HepG2 (cell line): ENCODE results near the gene HS2ST1. TPM values are rescaled to one million over a fixed set of nuclear protein-coding genes. Genes with fewer than 3 reads are reported as not detected.

ENCODE experiments used
- GMEB2 ChIP-seq: IDR thresholded peaks from 2 replicates; pipeline ENCODE4 v1.6.1; 2016; ENCODE audit warnings: missing biosample characterization, missing genetic modification reagents, low read depth
- MEIS2 ChIP-seq: sonication (generic); formaldehyde crosslinking; IDR thresholded peaks from 2 replicates; pipeline ENCODE4 v1.9.0; 2021; ENCODE audit warnings: mild to moderate bottlenecking, missing genetic modification reagents
- TFDP2 ChIP-seq: sonication (generic); formaldehyde crosslinking; IDR thresholded peaks from 2 replicates; pipeline ENCODE4 v1.4.0; 2020; ENCODE audit warnings: missing genetic modification reagents
- USF2 ChIP-seq, 2 experiments: sonication (generic) in 1 of 2; formaldehyde crosslinking in 1 of 2; IDR thresholded peaks; 2 replicates each; pipeline versions ENCODE4 v1.5.1 to v1.6.1; 2011 to 2020; ENCODE audit warnings: borderline replicate concordance in 1 of 2, low read depth in 1 of 2, low read length in 1 of 2, mild to moderate bottlenecking in 1 of 2, missing genetic modification reagents in 1 of 2, moderate library complexity in 1 of 2
- ZFX ChIP-seq: sonication (generic); formaldehyde crosslinking; IDR thresholded peaks from 2 replicates; pipeline ENCODE4 v1.4.0; 2020; ENCODE audit warnings: mild to moderate bottlenecking, low read depth, missing genetic modification reagents, moderate library complexity
- ZNF274 ChIP-seq: sonication (generic); formaldehyde crosslinking; IDR thresholded peaks from 2 replicates; pipeline ENCODE4 v1.5.1; 2020; ENCODE audit warnings: mild to moderate bottlenecking, missing genetic modification reagents
- ZNF362 ChIP-seq: sonication (generic); formaldehyde crosslinking; IDR thresholded peaks from 2 replicates; pipeline ENCODE4 v1.4.0; 2020; ENCODE audit warnings: missing genetic modification reagents, mild to moderate bottlenecking, borderline replicate concordance
- ZNF530 ChIP-seq: sonication (generic); formaldehyde crosslinking; IDR thresholded peaks from 2 replicates; pipeline ENCODE4 v1.5.0; 2020; ENCODE audit warnings: low read depth, mild to moderate bottlenecking, missing genetic modification reagents
- polyA plus RNA-seq, 8 experiments: library from polyadenylated mRNA; depleted of rRNA in 3 of 8; stranded (reverse) in 7 of 8; unstranded in 1 of 8; fragments of >200 nt; fragmentation: Illumina TruSeq in 4 of 8; extraction: Trizol in 4 of 8; gene quantifications; 2 replicates each; pipeline versions ENCODE4 v1.2.1 to v1.2.3, GENCODE V29; 2011 to 2016; ENCODE audit warnings: low read depth in 4 of 8, missing spikeins in 1 of 8, mixed read lengths in 1 of 8; ENCODE audit not compliant: insufficient read depth in 1 of 8
- total RNA-seq, 5 experiments: library from RNA; depleted of rRNA; stranded (reverse); fragments of >200 nt; fragmentation: Illumina TruSeq; extraction: Trizol; gene quantifications; 2 replicates each; pipeline ENCODE4 v1.2.3, GENCODE V29; 2016; ENCODE audit warnings: low read depth in 1 of 5

Gene HS2ST1
- total and polyA plus RNA-seq, 2 of the 13 experiments (the other 11 are each of a cell fraction or from before 2014, with no cell fraction given) = 22.1 to 58.7 TPM

DNA sequence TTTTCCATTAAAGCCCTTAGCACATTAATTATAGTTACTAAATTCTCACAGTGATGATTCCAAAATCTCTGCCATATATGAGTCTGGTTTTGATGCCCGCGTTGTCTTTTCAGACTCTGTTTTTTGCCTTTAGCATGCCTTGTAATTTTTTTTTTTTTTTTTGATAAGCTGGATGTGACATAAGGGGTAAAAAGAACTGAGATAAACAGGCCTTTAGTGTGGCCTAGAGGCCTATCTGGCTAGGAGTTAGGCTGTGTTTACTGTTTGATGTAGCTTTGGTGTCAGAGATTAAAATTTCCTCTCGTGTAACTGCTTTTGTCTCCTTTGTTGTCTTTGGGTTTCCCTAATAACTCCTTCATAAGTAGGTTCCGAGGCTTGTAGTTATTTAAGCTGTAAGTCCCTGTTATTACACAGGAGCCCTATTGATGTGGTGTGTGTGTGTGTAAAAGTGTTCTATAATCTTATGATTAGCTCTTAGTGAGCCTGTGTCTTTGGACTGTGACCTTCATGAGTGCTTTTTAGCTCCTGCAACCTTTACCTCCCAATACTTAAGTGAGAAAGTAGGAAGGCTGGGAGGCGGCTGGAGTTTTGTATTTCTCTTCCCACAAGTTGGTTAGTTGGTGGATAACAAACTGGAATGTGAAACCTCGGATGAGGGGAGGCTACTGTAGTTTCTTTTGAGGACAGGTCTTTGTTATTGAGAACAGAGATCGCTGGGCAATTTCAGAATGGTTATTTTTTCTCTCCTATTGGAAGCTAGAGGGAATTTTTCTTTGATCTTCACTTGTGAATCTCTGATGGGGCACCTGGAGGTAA is 19.3 kb downstream of the HS2ST1 start (continued):
- TF ChIP-seq ZNF530 (CRISPR knock-in tag) = no peak
- TF ChIP-seq ZNF274 = no peak
- TF ChIP-seq ZNF362 (CRISPR knock-in tag) = peak; percentile 48; the same call in 1 of the 2 replicates
- TF ChIP-seq TFDP2 = no peak
- no peak for TF ChIP-seq GMEB2 (CRISPR knock-in tag)
- TF ChIP-seq ZFX (CRISPR knock-in tag) = peak; percentile 77
- no peak for TF ChIP-seq USF2 (IDR thresholded peaks at IDR 0.05; ENCODE audit: low read depth, low read length)
- no peak for TF ChIP-seq USF2 (CRISPR knock-in tag; IDR thresholded peaks at IDR 0.05; ENCODE audit: borderline replicate concordance)
- TF ChIP-seq MEIS2 (CRISPR knock-in tag) = no peak
